ENCODE results near the gene GFRA1.

DNA sequence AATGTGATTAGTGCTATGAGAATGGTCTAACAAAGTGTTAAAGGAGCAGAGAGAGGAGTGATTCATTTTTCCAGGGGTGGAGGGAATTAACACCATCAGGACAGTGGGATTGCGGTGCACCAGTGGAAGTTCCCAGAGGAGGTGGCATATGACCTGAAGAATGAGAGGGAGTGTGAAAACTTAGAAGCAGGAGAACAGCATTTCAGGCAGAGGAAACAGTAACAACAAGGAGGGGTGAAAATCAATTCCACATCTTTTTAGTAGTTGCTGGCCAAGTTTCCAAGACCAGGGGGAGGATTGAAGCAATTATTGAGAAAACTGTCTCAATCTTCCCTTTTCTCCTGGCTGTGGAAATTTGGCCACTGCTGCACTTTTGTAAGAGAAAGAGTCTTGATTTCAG is 27.5 kb upstream of the GFRA1 start:
- TF ChIP-seq, protein P1, sequence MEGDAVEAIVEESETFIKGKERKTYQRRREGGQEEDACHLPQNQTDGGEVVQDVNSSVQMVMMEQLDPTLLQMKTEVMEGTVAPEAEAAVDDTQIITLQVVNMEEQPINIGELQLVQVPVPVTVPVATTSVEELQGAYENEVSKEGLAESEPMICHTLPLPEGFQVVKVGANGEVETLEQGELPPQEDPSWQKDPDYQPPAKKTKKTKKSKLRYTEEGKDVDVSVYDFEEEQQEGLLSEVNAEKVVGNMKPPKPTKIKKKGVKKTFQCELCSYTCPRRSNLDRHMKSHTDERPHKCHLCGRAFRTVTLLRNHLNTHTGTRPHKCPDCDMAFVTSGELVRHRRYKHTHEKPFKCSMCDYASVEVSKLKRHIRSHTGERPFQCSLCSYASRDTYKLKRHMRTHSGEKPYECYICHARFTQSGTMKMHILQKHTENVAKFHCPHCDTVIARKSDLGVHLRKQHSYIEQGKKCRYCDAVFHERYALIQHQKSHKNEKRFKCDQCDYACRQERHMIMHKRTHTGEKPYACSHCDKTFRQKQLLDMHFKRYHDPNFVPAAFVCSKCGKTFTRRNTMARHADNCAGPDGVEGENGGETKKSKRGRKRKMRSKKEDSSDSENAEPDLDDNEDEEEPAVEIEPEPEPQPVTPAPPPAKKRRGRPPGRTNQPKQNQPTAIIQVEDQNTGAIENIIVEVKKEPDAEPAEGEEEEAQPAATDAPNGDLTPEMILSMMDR (IDR thresholded peaks at IDR 0.05) = no peak
- no peak for TF ChIP-seq POLR2A (IDR thresholded peaks at IDR 0.05)
